ENCODE results near the gene KRT80. TPM values are rescaled to one million over a fixed set of nuclear protein-coding genes. Genes with fewer than 3 reads are reported as not detected.

Gene KRT80
- total RNA-seq, 1 donor from 2014 or later = 0.07 TPM

GRCh38 chr12:52166672-52167071 is 25.1 kb downstream of the KRT80 start:
- peaks cover 6% of the 10 kb centered on the region for H3K4me1 Mint-ChIP-seq (ENCODE audit: low read depth)
- no peak overlapping the region for H3K4me3 Mint-ChIP-seq (ENCODE audit: low read depth)
- peaks cover 8% of the 10 kb centered on the region for H3K27me3 Mint-ChIP-seq
- no peak for TF ChIP-seq CTCF (IDR thresholded peaks at IDR 0.05; ENCODE audit: unreplicated experiment)
- no peaks in the 10 kb centered on the region for H3K9me3 Mint-ChIP-seq (ENCODE audit: low read depth)
- no peak for DNase-seq (ENCODE audit: low spot score, unreplicated experiment)
- no peak overlapping the region for H3K27ac Mint-ChIP-seq
- no peaks in the 10 kb centered on the region for H3K36me3 Mint-ChIP-seq (ENCODE audit: insufficient read depth)

GRCh38 chr12:52165096-52165855 is 26.5 kb downstream of the KRT80 start:
- no peaks in the 10 kb centered on the region for H3K36me3 Mint-ChIP-seq (ENCODE audit: insufficient read depth)
- no peaks in the 10 kb centered on the region for H3K9me3 Mint-ChIP-seq (ENCODE audit: low read depth)
- TF ChIP-seq CTCF (IDR thresholded peaks at IDR 0.05; ENCODE audit: unreplicated experiment) = no peak
- DNase-seq (ENCODE audit: low spot score, unreplicated experiment) = no peak
- peaks cover 11% of the 10 kb centered on the region for H3K27me3 Mint-ChIP-seq
- H3K4me3 Mint-ChIP-seq (ENCODE audit: low read depth) = no peak overlapping the region
- peak overlapping the region; percentile 82 for H3K27ac Mint-ChIP-seq
- H3K4me1 Mint-ChIP-seq (ENCODE audit: low read depth) = peaks cover 6% of the 10 kb centered on the region

DNA sequence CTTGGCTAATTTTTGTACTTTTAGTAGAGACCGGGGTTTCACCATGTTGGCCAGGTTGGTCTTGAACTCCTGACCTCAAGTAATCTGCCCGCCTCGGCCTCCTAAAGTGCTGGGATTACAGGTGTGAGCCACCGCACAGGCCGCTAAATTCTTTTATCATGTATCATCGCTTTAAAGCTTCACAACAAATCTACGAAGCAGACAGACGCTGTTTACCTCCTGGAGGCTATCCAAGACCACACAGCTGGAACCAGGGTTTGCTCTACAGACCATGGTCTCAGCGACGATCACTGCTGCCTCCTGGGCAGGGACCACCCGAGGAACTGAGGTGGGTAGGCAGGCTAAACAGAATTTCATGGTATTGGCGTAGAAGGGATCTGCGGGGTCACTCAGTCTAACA is 27.2 kb downstream of the KRT80 start:
- no peaks in the 10 kb centered on the region for H3K9me3 Mint-ChIP-seq (ENCODE audit: low read depth)
- H3K4me1 Mint-ChIP-seq (ENCODE audit: low read depth) = peaks cover 6% of the 10 kb centered on the region
- no peak for TF ChIP-seq CTCF (IDR thresholded peaks at IDR 0.05; ENCODE audit: unreplicated experiment)
- peak overlapping the region; percentile 73 for H3K27ac Mint-ChIP-seq
- peaks cover 11% of the 10 kb centered on the region for H3K27me3 Mint-ChIP-seq
- no peaks in the 10 kb centered on the region for H3K36me3 Mint-ChIP-seq (ENCODE audit: insufficient read depth)
- no peak overlapping the region for H3K4me3 Mint-ChIP-seq (ENCODE audit: low read depth)
- no peak for DNase-seq (ENCODE audit: low spot score, unreplicated experiment)

- Mint-ChIP-seq H3K36me3 (ENCODE audit: insufficient read depth) (no peaks in the 10 kb centered on the region), H3K27me3 (peaks cover 11% of the 10 kb centered on the region), H3K27ac (no peak overlapping the region), H3K4me3 (ENCODE audit: low read depth) (no peak overlapping the region), H3K4me1 (ENCODE audit: low read depth) (peaks cover 6% of the 10 kb centered on the region), H3K9me3 (ENCODE audit: low read depth) (no peaks in the 10 kb centered on the region)
- no peak for DNase-seq (ENCODE audit: low spot score, unreplicated experiment)
- TF ChIP-seq CTCF (IDR thresholded peaks at IDR 0.05; ENCODE audit: unreplicated experiment) = no peak
Observed at GRCh38 chr12:52162981-52163380, 28.8 kb downstream of the KRT80 start.

DNA sequence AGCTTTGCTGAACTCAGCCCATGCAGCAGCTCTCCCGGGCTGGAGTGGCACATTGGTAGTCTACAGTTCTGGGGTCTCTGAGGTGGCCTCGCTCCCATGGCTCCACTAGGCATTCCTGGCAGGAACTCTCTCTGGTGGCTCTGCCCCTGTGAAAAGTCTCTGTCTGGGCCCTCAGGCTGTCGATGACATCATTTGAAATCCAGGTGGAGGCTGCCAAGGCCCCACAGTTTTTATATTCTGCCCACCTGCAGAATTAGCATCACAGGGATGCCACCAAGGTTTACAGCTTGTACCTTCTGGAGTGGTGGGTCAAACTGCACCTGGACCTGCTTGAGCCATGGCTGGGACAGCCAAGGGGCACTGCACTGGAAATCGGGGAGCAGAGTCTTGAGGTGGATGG is 31.6 kb downstream of the KRT80 start:
- Mint-ChIP-seq H3K4me3 (ENCODE audit: low read depth) (no peak overlapping the region), H3K27me3 (peaks cover 3% of the 10 kb centered on the region), H3K36me3 (ENCODE audit: insufficient read depth) (no peaks in the 10 kb centered on the region), H3K27ac (no peak overlapping the region), H3K9me3 (ENCODE audit: low read depth) (no peaks in the 10 kb centered on the region), H3K4me1 (ENCODE audit: low read depth) (peaks cover 7% of the 10 kb centered on the region)
- TF ChIP-seq CTCF (IDR thresholded peaks at IDR 0.05; ENCODE audit: unreplicated experiment) = no peak
- no peak for DNase-seq (ENCODE audit: low spot score, unreplicated experiment)
